ENCODE data around the gene SORCS3.

DNA sequence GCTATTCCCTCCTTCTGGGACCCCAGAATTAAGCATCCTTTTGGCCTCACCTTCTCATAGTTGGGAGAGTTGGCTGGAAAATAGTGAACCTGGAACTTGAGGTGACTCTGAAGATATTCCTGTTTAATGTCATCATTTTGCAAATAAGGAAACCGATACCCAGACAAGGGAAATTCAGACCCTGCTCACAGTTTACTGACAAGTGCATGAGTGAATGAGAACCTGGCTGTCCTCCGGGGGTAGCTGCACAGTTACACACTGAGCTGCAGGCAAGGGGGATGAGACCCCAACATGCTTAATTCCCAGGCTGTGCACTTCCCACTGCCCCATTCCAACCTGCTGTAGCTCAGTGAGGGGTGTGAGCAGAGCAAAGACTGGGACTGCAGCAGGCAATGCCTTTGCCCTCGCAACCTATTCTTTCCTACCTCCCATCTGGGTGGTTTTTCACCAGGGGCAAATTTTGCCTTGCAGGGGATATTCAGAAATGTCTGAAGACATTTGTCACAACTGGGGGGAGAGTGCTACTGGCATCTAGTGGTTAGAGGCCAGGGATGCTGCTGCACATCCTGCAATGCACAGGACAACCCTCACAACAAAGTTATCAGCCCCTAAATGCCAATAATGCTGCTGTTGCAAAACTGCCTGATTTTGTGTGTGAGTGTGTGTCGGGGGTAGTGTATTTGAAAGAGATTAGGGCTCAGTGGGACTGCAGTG lies 136.2 kb downstream of the SORCS3 start:
- TF ChIP-seq POLR2A (IDR thresholded peaks at IDR 0.05; ENCODE audit: low read depth, low read length) (no peak), SP1 (IDR thresholded peaks at IDR 0.05; ENCODE audit: low read depth, low read length) (no peak), CEBPB (IDR thresholded peaks at IDR 0.05; ENCODE audit: borderline replicate concordance in 1 of 2, low read depth in 2 of 2, low read length in 2 of 2) (no peak), POLR2AphosphoS5 (IDR thresholded peaks at IDR 0.05; ENCODE audit: low read length) (no peak), CTCF (IDR thresholded peaks at IDR 0.05 in 2 of 3, conservative IDR thresholded peaks at IDR 0.05 in 1 of 3; ENCODE audit: control insufficient read depth in 2 of 3, extremely low read depth in 1 of 3, insufficient read depth in 1 of 3, low read depth in 3 of 3, low read length in 3 of 3) (peak in 1 of 3 experiments; percentile 7; a peak in 1 of 6 replicates)
- TF ChIP-seq, protein P1, sequence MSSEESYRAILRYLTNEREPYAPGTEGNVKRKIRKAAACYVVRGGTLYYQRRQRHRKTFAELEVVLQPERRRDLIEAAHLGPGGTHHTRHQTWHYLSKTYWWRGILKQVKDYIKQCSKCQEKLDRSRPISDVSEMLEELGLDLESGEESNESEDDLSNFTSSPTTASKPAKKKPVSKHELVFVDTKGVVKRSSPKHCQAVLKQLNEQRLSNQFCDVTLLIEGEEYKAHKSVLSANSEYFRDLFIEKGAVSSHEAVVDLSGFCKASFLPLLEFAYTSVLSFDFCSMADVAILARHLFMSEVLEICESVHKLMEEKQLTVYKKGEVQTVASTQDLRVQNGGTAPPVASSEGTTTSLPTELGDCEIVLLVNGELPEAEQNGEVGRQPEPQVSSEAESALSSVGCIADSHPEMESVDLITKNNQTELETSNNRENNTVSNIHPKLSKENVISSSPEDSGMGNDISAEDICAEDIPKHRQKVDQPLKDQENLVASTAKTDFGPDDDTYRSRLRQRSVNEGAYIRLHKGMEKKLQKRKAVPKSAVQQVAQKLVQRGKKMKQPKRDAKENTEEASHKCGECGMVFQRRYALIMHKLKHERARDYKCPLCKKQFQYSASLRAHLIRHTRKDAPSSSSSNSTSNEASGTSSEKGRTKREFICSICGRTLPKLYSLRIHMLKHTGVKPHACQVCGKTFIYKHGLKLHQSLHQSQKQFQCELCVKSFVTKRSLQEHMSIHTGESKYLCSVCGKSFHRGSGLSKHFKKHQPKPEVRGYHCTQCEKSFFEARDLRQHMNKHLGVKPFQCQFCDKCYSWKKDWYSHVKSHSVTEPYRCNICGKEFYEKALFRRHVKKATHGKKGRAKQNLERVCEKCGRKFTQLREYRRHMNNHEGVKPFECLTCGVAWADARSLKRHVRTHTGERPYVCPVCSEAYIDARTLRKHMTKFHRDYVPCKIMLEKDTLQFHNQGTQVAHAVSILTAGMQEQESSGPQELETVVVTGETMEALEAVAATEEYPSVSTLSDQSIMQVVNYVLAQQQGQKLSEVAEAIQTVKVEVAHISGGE (CRISPR knock-in tag; IDR thresholded peaks at IDR 0.05): no peak

Measured in GM12878 (cell line).